Stimulated activated CD8-positive, alpha-beta memory T cell treated with anti-CD3 and anti-CD28 coated beads, Interleukin-4, amount 100 ng/mL, for 1 hour (primary cell): ENCODE data around the gene PLAGL2.
"Not testable (repeated sequence)": the region's sequence is repeated elsewhere in the genome, so short reads cannot be mapped to it uniquely, and the experiment has no call there.

ENCODE experiments used
- DNase-seq, 2 donors: peaks; one replicate each; pipeline ENCODE4 v3.0.0-alpha.2; 2020; ENCODE audit warnings: low read depth in 2 of 2, low spot score in 1 of 2

The PLAGL2 gene

GRCh38 chr20:32205110-32205842 lies 2.3 kb downstream of the PLAGL2 start:
- no peak for DNase-seq

DNA sequence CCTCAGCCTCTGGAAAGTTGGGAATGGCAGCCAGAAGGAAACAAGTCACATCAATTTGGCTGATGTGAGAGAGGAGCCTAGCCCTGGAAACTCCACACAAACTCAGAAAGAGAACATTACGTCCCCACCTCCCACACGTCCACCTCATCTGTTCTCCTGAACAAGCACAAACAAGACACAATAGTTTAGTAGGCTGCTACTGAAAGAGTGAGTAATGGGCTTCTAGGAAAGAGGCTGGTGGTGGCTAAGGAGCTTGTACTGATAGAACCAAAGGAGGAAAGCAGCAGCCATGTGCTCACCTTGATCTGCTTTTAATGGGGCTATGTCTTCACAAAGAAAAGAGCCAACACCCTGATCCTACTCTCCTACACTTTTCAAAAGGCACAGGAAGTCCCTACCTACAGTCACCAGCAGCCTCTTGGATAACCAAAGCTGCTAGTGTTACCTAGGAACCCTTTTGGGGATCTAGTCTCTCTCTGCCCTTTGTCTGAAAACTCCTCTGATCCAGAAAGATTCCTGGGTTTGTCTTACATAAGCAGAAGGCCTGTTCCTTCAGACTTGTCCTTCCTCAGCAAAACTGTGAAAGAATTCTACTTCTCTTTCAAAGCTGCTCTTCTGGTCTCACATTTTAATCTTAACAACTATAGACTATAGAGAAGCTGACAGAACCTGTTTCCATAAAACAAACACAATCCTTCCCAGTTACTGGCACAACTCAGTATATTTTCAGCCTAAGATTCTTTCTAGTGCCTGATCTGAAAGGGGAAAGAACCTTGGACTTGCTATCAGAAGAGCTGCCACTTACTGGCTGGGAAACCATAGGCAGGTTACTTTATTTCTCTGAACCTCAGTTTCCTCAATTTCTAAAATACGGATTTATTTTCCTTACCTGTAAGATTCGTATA lies 3.1 kb downstream of the PLAGL2 start:
- DNase-seq: no peak

- DNase-seq: no peak
Observed at GRCh38 chr20:32203356-32204204, 4.0 kb downstream of the PLAGL2 start.

DNA sequence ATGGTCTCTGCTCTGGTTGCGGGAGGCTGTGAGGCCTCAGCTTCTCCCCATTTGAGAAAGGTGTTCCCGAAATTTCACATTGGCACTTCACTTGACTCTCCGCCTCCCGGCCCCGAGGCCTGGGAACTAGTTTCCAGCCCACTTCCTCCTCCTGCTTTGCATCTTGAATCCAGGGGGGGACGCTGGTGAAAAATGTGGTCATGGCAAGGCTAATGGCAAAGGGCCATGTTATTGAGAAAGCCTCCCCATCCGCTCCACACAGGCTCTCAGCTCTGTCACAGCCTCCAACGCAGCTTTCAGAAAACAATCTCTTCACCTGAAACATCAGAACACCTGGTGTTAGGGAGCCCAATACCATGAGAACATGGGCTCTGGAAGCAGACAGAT lies 5.6 kb downstream of the PLAGL2 start:
- no peak for DNase-seq

- DNase-seq: no peak
Observed at GRCh38 chr20:32201296-32201976, 6.1 kb downstream of the PLAGL2 start.

GRCh38 chr20:32199006-32199405 lies 8.5 kb downstream of the PLAGL2 start:
- DNase-seq: no peak

DNA sequence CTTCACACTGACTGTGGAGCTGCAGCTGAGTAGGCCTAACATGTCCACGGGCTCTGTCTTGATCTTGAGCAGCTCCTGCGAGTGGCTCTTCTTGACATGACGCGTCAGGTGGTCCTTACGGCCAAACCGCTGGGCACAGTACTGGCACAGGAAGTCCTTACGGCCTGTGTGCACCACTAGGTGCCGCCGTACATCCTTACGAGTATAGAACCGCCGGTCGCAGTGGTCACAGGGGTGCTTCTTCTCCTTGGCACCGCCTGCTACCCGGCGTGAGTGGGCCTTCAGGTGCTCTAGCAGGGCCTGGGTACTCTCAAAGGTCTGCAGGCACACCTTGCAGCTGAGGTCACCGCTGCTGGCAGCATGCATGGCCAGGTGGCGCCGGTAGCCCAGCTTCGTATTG lies 10.4 kb downstream of the PLAGL2 start:
- DNase-seq: not testable (repeated sequence)

- DNase-seq: not testable (repeated sequence)
Observed at GRCh38 chr20:32196613-32197012, 10.9 kb downstream of the PLAGL2 start.

GRCh38 chr20:32195581-32195980 lies 12.0 kb downstream of the PLAGL2 start:
- no peak for DNase-seq

- no peak for DNase-seq
Observed at GRCh38 chr20:32193996-32194395, 13.5 kb downstream of the PLAGL2 start.

- not testable (repeated sequence) for DNase-seq
Observed at GRCh38 chr20:32193336-32193735, 14.2 kb downstream of the PLAGL2 start.

GRCh38 chr20:32192698-32193097 lies 14.8 kb downstream of the PLAGL2 start:
- DNase-seq: no peak

GRCh38 chr20:32191873-32192272 lies 15.7 kb downstream of the PLAGL2 start:
- DNase-seq: no peak

- DNase-seq: no peak
Observed at GRCh38 chr20:32191422-32191821, 16.1 kb downstream of the PLAGL2 start.

GRCh38 chr20:32190616-32191415 lies 16.7 kb downstream of the PLAGL2 start:
- no peak for DNase-seq

DNA sequence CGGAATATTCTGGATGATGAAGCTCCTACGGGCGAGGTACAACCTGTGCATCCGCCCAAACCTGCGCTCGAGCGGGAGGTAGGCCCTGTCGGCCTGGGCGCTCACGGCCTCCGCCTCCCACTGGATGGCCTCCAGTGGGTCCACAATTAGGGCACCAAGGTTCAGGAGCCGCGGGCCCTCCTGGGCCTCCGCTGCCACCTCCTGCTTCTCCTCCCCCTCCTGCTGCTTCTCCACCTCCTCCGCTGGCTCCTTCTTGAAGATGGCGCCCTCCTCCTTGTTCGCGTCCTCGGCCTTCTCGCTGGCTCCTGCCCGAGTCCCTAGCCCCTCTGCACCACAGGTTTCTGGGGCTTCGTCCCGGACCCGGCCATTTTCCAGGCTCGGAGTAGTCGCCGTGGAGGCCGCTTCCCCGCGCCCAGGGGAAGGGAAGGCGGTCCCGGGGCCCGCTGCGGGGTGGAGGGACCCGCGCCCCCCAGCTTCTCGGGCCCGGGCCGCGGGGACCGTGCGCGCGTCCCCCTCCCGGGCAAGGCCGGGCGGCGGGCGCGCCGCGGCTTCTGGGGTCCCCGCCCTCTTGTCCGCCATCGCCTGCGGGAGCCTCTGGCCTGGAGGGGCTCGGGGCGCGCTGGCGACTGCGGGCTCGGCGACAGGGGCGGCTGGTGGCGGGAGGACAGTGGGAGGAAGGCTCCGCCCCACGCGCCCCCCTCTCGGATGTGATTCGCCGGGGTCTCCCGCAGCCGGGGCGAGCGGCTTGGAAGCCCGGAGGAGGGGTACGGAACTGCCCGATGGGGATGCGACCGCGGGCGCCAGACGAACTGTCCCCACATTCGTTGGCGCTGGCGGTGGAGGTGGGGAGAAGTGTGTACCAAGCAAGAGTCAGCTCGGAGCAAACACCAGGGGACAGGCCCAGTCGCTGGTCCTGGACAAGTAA lies 17.6 kb downstream of the PLAGL2 start:
- DNase-seq: no peak

DNA sequence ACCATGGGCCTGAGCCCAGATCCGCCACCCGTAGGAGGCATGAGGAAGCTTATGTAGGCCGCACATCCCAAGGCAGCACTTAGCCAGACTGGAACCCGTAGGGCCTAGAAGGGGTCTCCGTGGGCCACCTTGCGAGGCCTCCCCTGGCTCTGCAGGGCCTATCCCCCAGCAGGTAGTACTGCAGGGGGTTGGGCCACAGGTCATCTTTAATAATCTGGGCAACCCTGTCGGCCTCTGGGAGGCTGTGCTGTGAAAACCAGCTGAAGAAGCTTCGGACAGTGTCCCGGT lies 18.5 kb downstream of the PLAGL2 start:
- no peak for DNase-seq

GRCh38 chr20:32188376-32189122 lies 19.0 kb downstream of the PLAGL2 start:
- no peak for DNase-seq
